NCI-H510A (cell line): ENCODE data around the gene FCN1.

Experiments
- DNase-seq: peaks from one replicate; lab custom pipeline; 2025; lab: John Stamatoyannopoulos, UW

The FCN1 gene

DNA sequence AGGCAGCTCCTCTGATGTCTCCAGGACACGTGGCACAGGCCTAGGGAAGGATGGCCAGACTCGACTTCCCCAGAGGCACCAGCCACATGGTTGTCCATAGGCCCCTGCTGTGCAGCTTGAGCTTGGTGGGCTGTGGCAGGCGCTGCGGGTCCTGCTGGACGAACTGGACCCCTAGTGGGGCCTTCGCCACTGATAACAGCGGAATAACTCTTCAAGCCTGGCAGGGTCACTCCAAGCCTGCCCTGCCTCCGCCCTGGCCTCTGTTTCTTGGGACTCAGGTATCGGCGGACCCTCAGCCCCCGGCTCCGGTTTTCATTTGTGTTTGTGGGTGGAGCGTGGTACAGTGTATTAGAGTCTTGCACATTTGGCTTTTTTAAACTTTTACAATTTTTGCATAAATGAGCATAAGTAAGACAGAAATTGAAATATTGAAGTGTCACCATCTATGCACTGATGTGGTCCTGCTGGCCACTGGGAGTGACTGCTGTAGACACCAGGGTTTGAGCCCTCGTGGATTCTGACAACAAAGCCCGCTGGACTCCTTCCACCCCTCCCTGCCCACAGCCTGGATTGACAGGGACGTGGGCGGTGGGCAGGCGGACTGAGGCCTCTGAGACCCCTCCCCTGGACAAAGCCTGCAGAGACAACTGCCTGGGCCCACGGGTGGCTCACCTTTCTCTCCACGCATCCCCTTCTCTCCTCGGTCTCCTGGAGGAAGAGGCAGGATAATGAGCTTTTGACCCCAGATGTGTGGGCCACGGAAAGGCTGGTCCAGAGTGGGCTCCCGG is 3.8 kb downstream of the FCN1 start:
- DNase-seq: no peak

DNA sequence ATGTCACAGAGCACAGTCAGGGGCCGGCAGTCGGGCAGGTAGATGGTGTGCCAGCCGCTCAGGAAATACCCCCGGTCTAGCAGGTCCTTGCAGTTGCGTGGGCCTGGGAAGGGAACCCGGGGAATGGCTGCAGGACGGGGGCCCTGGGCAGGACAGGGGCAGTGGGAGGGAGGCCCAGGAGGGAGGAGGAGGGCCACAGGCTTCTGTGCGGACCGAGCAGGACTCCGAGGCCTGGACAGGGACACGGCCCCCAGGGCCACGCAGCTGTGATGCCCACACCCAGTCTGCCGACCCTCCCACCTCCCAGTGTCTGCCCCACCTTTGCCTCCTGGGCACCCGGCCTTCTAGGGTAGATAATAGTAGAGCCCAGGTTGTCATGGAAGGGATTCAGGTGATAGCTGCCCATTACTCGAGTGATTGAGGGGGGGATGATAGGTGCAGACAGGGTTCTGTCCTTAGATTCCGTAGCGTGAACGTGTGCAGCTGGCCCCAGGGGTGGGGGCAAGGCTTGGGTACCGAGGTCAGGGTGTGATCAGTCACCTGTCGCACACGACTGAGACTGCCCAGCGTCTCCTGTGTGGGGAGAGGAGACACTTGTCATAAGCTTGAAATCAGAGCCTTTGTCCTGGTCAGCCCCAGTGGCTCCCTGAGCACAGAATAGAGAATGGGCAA is 4.5 kb downstream of the FCN1 start:
- no peak for DNase-seq

DNA sequence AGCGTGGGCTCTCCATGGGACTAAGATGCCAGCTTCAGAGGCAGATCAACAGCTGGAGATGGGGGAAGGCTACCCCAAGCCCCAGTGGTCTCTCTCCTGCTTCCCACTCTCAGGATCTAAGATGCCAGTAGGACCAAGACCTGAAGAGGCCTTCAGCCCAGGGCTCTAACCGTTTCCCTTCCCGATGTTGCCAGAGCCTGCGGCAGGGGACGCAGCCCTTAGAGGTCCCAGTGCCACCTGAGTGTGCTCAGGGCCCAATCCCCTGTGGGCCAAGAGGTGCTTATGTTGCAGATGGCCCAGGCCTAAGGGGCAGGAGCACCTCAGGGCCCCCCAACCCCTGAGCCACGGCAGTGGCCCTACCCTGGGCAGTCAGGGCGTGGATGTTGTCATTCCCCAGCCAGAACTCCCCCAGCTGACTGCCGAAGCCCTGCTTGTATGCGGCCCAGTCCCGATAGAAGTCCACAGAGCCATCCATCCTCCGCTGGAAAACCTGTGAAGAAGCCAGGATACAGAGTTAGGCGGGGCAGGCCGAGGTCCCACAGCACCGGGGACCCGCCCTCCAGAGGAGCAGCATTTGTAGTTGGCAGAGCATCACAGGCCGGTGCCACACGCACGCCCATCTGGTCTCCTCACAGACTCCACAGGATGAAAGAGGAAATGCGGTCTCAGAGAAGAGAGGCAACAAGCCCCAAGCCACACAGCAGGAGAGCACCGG is 5.4 kb downstream of the FCN1 start:
- no peak for DNase-seq

DNA sequence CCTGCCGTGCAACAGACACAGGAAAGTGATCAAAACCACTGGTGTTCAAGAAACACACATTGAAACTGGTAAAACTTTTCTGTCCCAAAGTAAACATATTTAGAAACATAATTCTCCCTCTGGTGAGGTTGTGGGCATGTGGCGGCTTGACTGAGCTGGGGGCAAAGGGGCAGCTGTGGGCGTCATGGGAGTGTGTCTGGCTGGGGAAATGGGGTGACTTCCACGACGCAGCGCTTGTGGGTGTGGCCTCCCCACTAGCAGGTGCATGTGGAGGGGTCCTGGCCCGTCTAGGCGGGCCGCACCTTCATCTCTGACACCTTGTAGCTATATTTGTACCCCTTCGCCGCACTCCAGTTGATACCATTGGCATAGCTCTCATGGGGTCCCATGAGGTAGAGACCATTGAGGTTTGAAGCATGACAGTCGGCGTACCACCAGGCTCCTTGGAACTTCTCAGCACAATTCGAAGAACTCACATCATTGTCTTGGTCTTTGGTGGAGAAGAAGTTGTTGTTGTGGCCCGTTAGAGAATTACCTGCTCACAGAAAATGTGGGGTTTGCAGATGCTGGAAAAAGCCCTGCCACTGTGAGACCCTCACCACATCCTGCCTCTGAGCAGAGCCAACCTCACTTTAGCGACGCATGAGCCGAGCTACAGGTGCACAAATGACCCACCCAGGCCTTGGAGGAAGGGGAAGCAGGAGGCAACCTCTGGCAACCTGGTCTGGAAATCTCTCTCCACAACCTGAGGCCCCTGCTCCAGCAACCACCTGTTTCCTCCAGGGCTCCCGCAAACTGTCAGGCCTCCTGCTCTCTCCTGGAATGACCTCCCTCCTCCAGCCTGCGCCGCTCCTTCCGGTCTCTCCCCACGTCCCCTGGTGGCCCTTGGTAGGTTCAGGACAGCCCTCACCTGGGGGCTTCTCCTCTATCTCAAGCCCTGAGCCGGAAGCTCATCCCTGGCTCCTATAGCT is 7.9 kb downstream of the FCN1 start:
- DNase-seq: no peak

DNA sequence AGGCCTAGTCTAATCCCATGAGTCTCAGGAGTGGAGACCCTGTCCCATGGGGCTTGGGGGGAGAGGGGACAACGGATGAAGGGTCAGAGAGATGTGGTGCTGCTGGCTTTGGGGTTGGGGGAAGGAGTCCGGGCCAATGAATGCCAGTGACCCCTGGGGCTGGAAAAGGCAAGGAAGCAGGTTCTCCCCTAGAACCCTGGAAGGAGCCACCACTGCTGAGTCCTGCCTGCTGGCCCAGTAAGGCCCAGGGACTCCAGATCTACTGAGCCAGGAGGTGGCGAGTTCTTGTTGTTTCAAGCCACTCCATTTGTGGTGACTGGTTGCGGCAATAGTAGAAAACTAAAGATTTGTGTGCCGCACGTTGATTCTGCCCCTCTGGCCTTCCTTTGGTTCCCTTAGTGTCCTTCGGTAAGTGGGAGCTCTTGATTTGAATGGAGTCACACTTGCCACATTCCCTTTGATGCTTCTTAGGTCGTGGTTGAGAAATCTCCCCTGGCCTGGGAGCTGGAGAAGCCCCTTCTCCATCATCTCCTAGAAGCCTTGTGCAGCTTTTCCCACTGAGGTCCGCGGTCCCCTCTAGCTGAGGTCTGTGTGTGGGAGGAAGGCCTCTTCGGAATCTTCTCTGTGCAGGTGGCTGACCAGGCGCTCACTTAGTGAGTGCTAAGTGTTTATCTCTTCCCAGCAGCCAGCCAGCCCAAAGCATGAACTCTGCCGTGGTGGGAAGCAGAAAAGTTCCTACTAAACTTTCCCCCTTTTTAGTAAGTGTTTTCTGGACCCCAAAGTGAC is 9.0 kb downstream of the FCN1 start:
- DNase-seq: no peak

DNA sequence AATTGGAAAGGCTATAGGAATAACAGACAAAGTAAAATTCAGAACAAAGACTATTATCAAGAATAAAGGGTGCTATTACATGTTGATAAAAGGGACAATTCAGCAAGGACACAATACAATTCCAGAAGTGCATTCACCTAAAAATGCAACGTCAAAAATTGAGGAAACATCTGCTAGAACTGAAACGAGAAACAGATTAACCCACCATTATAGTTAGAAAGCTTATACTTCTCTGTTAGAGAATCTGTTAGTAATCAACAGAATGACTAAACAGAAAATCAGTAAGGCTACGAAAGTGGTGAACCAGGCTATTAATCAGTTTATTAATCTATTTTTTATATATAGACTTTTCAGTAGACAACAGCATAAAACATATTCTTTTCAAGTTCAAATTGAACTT is 14.8 kb downstream of the FCN1 start:
- DNase-seq: no peak

DNA sequence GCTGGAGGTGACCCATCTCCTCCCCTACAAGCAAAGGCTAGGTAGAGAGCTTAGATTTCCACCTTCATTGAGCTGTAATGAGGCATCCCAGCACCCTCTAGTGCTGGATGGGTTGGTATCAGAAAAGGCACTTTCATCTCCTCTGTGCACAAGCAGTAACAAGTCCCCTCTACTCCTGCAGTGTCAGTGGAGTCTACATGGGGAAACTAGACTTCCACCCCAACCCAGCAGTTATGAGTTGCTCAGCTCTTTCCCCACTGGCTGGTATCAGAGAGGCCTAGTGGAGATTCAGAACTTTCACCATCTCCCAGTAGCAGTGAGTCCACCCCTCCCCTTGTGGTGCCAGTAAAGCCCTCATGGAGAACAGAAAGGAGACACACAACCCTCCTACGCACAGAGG is 17.9 kb downstream of the FCN1 start:
- DNase-seq: no peak

DNA sequence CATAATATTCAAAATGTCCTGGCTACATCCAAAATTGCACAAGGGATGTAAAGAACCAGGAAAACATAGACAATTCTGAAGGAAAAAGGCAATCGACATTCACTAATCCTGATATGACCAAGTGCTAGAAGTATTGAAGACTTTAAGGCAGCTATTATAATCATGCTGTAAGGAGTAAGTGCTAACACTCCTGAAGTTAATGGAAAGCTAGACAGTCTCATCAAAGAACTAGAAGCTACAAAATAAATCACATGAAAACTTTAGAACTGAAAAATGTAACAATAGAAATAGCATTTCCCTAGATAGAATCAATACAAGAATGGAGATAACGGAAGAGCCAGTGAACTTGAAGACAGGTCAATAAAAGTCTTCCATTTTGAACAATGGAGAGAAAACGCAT is 18.5 kb downstream of the FCN1 start:
- DNase-seq: no peak

DNA sequence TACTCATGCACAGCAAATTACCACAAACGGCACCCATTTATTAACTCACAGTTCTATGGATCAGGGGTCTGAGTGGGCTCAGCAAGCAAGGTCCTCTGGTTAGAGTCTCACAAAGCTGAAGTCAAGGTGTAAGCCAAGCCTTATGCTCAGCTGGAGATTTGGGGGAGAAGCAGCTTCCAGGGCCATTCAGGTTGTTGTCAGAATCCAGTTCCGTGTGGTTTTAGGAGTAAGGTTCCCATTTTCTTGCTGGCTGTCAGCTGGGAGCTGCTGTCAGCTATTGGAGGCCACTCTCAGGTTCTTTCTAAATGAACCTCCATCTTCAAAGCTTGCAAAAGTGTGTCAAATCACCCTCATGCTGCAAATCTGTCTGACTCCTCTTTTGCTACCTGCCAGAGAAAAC is 19.4 kb downstream of the FCN1 start:
- DNase-seq: no peak

DNA sequence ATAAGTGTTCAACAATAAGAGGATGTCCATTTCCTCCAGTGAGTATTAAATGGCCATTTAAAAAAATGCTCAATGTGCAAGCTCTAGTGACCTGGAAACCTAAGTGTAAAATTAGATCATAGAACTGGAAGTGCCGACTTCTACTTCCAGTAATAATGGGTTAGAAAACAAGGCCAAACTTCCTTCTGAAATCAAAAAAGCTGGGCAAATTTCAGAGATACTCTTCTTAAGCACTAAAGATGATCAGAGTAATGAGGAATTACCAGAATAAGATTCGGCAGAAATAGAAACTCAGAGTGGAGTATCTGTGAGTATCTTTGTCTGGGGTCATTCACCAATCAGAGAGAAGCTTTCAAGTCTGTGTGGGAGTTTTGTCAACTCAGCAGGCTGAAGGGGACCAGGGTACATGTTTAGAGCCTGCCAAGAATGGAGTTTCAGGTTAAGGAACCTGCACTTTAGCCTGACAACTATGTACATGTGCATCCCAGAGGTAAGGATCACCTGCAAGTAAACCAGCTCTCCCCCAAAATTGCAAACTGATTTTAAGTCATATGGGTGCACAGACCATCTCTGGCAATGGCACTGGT is 20.0 kb downstream of the FCN1 start:
- no peak for DNase-seq

DNA sequence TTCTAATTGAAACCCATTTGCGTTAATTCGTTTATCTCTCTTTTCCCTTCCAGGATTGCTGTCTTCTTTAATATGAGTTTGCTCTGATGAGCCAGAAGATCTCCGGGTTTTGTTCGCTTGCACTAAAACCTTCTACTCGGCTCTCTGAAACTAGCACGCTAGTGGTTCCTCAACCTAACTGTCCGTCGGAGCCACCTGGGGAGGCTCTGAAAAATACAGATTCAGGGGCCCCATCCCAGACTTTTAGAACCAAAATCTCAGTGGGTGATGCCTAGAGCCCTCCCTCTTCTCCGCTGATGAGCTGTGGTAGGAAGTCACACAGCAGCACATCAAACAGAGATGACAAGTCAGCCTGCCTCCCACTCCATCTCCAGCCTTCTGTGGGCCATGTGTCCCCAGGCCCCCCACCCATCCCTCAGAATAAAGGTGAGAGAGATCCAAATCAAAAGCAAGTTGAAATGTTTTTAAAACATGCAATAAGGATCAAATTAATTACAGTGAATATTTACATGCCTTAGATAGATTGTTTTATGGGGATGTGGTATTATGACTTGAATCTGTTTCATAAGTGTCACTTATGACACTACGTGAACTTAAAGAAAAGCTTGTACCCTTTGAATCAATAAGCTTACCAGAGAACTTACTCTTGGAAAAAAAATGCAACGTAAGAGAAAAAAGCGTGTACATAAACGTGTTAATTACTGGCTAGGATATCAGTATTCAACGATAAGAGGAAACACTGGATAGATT is 20.7 kb downstream of the FCN1 start:
- no peak for DNase-seq

DNA sequence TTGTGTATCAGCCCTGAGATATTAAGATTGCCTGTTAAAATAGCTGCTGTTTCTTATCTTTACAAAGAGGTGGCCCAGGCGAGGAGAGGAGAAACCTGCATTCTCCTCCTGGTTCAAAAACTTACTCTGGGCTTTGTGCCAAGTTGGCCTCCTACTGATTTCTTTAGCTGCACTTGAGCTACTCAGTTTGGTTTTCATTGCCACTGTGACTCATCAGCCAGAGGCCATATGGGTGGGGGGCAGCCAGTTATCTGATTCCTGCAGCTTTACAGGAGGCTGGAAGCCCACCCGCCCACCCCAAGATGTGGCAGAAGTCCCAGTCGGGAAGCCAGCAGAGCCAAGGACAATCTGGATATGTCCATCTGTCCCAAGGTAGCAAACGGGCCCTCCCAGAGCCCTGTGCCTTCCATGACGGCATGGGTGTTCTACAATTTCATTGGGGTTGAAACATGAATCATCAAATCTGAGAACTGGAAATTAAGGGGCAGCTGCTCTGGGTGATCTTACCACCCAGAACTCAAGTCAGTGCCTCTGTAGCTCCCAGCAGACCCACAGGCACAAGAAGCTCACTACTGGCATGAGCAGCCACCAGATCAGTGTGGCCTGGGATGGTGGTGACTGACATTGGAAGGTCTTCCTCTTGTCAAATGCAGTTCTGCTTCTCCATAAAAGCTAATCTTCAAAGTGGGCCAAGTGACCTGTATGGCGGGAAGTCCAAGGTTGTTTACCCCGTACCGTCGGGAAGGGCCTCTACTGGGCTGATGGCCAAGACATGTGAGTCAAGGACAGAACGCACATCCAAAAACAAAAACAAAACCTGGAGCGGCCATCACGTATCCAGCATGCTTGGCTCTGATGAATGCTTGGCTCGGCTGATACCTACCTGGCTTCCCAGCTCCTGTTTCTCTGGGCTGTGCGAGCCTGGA is 21.5 kb downstream of the FCN1 start:
- DNase-seq: no peak

DNA sequence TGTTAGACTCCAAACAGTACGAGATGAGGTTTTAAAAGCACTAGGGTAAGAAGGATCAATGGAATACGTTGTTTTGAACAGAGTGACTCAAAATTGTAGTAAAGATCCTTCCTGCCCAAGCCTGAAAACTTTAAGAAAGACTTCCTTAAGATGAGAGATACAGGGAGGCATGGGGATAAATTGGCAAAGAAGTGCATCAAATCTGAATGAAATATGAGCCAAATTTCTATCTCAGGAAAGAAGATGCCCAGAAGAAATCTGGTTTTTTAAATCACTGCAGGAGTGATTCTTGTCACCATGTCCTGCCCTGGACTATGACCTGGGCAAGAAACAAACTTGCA is 22.2 kb downstream of the FCN1 start:
- no peak for DNase-seq

DNA sequence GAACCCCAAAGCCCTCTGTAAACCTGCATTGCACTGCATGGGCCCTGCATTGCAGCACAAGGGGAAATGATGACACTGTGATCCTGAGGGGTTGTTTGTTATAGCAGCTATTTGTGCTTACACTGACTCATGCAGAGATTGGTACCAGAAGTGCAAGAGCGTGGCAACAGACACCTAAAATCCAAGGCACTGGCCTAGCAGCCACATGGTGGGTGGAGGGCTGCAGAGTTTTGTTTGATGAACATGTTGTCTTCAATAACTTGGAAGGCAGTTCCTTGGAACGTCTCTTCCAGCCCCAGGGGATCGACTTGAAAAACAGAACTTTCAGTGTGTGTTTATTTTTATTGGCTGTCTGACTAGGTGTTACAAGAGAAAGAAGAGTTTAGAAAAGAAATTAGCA is 22.6 kb downstream of the FCN1 start:
- DNase-seq: no peak

DNA sequence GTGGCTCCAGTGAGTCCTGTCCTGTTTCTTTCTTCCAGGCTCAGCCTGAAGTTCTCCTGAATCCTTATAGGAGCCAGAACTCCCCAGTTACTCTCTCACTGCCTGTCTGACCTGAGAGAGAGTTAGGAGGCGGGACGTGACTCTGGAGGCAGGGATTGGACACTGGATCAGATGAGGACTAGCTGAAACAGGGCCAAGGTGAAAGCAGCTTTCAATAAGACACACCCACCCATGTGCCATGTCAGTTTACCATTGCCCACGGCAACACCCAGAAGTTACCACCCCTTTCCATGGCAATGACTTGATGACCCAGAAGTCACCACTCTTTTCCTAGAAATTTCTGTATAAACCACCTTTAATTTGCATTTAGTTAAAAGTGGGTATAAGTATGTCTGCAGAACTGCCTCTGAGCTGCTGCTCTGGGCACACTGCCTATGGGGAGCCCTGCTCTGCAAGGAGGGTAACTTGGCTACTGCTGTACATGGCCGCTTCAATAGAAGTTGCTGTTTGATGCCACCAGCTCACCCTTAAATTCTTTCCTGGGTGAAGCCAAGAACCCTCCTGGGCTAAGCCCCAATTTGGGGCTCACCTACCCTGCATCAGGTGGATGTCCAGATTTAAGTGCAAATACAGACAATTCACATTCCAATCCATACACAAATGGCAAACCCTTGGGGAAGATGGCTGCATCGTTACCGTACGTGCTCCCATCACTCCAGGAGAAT is 23.4 kb downstream of the FCN1 start:
- no peak for DNase-seq

DNA sequence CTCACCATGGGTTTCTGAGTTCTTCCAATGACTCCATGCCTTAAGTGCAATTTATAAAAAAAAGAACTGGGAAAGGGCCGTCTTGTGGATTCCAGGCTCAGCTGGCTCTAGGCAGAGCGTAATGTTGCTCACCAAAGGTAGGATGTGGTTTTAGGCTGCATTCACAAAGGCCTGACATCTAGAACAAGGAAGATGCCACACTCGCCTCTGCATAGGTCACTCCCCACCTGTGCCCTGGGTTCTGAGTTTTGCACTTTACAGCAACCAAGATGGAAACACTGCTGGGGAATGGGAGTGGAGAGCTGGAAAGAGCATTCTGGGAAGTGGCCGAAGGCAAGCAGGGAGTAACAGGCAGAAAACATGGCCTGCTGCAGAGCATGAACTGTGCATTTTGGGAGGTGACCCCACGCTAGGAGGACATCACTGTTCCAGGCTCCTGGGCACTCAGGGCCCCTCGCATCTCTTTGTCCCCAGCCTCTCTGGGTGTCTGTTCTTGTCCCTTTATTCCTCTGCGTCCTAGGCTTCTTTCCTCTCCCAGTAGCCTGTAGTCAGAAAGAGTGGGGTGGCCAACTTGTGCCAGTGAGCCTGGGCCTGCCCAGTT is 24.8 kb downstream of the FCN1 start:
- DNase-seq: no peak

DNA sequence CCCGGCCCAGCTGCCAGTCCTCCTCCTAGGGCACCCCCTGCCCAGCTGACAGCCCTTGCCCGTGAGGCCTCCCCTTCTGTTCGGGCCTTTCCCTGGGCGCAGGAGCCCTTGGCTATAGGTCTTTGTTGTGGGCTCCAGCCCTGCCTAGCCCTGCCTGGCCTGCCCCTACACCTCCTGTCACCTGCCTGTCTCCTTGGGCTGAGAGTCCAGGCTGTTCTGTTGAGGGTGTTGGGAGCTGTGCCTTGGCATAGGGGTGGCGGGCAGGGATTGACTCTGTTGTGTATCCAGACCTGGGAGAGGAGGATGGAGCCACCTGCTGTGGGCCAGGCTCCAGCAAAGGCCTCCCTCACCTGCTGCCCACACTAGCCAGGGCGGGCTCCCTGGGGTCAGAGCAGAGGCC is 25.5 kb downstream of the FCN1 start:
- no peak for DNase-seq

DNA sequence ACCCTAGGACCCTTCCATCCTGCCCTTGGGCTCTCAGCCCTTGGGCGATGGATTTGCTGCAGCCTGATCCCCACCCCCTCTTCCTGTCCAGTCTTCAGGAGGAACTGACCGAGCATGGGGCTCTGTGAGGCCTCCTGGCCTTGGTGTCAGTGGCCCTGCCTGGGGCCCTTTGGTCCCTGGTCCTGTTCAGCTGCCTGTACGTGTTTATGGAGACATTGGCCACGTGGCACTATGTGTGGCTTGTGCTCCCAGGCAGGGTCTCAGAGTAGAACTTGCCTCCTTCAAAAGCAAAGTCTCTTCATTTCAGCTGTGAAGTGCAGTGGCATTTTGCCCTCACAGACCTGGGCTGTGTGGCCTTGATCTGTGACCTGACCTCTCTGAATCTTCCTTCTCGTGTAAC is 26.0 kb downstream of the FCN1 start:
- DNase-seq: no peak
